NB4 (cell line): ENCODE data around the gene MS4A8.

Source experiments
- MYC ChIP-seq: IDR thresholded peaks from 2 replicates; pipeline ENCODE4 v1.6.1; 2011; ENCODE audit warnings: low read depth, low read length
- TF ChIP-seq, protein P1 (sequence below): IDR thresholded peaks from 2 replicates; pipeline ENCODE4 v1.6.1; 2011; ENCODE audit warnings: low read depth, low read length
- TF ChIP-seq, protein P2 (sequence below): IDR thresholded peaks from one replicate; pipeline ENCODE4 v1.5.1; 2012; ENCODE audit warnings: low read depth, low read length

GRCh38 chr11:60710482-60710881 is 11.1 kb downstream of the MS4A8 start:
- TF ChIP-seq, protein P1, sequence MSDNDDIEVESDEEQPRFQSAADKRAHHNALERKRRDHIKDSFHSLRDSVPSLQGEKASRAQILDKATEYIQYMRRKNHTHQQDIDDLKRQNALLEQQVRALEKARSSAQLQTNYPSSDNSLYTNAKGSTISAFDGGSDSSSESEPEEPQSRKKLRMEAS = no peak
- TF ChIP-seq, protein P2, sequence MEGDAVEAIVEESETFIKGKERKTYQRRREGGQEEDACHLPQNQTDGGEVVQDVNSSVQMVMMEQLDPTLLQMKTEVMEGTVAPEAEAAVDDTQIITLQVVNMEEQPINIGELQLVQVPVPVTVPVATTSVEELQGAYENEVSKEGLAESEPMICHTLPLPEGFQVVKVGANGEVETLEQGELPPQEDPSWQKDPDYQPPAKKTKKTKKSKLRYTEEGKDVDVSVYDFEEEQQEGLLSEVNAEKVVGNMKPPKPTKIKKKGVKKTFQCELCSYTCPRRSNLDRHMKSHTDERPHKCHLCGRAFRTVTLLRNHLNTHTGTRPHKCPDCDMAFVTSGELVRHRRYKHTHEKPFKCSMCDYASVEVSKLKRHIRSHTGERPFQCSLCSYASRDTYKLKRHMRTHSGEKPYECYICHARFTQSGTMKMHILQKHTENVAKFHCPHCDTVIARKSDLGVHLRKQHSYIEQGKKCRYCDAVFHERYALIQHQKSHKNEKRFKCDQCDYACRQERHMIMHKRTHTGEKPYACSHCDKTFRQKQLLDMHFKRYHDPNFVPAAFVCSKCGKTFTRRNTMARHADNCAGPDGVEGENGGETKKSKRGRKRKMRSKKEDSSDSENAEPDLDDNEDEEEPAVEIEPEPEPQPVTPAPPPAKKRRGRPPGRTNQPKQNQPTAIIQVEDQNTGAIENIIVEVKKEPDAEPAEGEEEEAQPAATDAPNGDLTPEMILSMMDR = peak; percentile 6
- TF ChIP-seq MYC = no peak
